Activated CD4-positive, CD25-positive, alpha-beta regulatory T cell treated with anti-CD3 and anti-CD28 coated beads, Interleukin-2, amount 50 U/mL, for 16 hours (primary cell): ENCODE results near the gene ZNF614.
A peak's percentile ranks its signal among the peaks of the same experiment; 100 is the strongest.
"Not testable (repeated sequence)": the region's sequence is repeated elsewhere in the genome, so short reads cannot be mapped to it uniquely, and the experiment has no call there.

ENCODE experiments used
- DNase-seq: peaks from one replicate; pipeline ENCODE4 v3.0.0-alpha.2; 2020; ENCODE audit warnings: low read depth, low spot score

ZNF614 gene

DNA sequence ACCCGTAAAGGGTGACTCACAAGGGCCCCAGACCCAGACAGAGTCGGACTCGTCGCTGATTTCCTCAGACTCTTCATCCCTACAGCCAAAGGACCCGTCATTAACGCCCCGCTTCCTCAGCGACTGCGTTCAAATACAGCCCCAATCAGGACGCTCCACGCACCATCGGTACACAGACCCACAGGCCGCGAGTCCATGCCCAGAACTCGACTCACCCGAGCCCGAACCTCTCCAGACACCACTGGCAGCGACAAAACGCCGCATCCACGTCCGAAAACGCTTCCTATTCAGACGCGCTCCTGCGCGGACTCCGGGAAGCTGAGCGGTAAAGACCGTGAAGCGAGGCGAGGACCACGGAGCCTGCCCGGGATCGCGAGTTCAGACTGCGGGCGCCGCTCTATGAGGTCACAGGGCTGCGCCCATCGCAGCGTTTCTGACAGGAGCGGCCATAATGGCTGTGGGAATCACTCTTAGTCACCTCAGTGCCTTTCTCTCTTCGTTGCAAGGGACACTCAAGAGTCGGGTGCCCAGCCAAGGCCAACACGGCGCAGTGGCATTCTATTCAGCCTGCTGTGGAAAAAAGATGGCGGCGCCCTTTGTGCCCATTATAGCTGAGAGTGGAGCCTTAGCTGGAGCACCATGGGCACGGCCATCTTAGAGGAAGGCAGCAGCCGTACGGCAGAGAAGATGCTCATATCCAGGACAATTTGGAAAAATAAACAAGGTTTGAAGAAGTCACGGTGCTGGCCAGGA is at the start of gene ZNF614:
Gene ZNF614, minus strand, starts transcription at position 353 of the 753 bp plus-strand sequence. CDS start 2,634 bp downstream, outside the sequence.
- peak; percentile 72 for DNase-seq

DNA sequence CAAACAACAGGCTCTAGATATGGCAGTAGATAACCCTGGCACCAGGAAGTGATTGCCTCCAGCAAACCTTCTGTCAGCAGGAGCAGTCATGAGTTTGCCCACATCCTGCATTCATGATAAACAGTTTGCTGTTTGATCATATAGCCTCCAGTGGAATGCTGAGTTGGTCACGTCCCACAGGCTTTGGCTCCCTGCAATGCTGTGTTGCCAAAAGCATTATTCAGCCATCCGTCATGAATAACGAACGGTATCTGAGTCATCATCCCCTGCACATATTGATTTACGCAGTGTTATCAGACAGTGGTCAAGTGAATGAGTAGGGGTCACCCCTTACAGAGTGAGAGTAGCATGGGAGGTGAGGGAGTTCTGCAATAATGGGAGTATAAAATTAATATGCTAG is 42.3 kb upstream of the ZNF614 start:
- no peak for DNase-seq

DNA sequence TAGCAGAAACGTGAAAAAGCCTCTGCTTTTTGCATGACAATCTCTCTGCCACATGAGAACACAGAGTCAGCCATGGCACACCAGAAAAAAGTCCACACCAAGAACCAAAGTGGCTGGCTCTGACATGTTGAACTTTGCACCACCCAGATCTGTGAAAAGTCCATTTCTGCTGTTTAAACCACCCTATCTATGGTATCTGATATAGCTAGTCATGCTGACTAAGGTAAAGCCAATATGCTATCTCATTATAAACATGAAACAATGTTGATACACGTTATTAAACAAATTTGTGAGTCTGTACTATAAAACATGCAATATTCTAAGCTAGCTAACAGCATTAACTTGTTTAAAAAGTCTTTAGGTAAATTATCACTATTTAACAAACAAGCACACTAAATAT is 41.5 kb upstream of the ZNF614 start:
- DNase-seq = no peak

DNA sequence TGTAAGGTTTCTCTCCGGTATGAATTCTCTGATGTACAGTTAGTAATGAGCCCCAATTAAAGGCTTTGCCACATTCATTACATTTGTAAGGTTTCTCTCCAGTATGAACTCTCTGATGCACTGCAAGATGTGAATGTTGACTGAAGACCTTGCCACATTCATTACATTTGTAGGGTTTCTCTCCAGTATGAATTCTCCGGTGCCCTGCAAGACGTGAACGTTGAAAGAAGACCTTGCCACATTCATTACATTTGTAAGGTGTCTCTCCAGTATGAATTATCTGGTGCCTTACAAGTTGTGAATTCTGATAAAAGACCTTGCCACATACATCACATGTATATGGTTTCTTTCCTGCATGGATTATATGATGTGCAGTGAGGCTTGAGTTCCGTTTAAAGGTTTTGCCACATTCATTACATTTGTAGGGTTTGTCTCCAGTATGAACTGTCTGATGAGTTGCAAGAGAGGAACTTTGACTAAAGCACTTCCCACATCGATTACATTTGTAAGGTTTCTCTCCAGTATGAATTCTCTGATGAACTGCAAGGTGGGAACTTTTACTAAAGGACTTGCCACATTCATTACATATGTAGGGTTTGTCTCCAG is 38.2 kb upstream of the ZNF614 start:
- no peak for DNase-seq

DNA sequence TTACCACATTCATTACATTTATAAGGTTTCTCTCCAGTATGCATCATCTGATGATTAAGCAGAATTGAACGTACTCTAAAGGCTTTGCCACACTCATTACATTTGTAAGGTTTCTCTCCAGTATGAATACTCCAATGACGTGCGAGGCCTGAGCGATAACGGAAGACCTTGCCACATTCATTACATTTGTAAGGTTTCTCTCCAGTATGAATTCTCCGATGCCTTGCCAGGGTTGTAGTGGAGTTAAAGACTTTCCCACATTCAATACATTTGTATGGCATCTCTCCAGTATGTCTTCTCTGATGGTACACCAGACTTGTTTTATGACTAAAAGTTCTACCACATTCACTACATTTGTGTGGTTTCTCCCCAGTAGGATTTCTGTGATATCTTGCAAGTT is 37.2 kb upstream of the ZNF614 start:
- no peak for DNase-seq

DNA sequence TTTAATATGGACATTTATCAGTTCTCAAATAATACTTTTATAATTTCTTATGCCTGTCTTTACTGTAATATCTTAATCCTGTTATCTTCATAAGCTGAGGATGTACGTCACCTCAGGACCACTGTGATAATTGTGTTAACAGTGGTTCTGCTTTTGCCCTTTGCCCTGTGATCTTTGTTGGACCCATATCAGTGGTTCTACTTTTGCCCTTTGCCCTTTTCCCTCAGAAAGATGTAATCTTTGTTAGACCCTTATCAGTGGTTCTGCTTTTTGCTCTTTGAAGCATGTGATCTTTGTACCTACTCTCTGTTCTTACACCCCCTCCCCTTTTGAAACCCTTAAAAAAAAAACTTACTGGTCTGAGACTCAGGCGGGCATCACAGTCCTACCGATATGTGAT is 28.3 kb upstream of the ZNF614 start:
- DNase-seq = not testable (repeated sequence)

DNA sequence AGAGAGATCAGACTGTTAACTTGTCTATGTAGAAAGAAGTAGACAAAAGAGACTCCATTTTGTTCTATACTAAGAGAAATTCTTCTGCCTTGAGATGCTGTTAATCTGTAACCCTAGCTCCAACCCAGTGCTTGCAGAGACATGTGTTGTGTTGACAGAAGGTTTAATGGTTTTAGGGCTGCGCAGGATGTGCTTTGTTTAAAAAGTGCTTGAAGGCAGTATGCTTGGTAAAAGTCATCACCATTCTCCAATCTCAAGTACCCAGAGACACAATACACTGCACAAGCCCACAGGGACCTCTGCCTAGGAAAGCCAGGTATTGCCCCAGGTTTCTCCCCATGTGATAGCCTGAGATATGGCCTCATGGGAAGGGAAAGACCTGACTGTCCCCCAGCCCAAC is 23.6 kb upstream of the ZNF614 start:
- not testable (repeated sequence) for DNase-seq

DNA sequence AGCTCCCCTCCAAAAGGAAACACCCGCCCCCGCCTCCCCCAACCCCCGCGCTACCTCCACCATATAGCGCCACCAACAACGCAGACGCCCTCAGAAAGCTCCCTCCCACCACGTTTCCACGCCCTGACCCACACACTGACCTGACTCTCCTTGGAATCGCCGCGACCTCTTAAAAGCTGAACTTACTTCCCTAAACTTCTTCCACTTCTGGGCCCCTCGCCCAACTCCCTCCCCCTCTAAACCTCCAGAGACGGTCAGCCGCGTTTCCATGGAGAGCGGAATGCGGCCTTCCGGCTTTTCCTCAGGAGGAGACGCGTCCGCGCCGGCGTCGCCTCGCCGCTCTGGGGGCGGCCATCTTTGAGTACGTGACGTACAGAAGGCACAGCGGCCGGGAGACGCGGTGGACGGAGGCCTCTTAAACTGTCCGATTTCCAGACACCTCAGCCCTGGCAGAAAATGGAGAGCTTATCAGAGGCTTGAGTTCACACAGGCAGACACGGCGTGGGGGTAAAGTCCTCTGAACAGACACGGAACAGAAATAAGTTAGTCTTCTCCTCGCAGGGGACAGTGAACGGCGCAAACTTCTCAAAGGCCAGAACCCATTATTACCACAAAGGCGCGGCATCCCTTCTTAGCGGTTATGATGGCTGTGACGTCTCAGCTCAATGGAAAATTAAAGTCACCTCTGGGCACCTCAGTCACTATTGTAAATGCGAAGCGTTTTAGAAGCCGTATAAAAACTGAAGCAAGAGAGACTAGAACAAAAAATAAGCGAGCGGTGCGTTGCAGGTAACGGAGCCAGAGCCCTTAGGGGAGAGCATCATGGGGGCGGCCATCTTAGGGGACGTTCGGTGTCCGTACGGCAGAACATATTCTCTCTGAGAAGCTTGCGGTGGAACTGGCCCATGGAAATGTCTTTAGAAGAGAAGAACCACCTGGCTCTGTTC is 20.6 kb upstream of the ZNF614 start, which contains the start of gene ZNF432:
Gene ZNF432, minus strand, starts transcription at position 284 of the 947 bp plus-strand sequence. CDS start 1,970 bp downstream, outside the sequence.
- DNase-seq = peak; percentile 55

DNA sequence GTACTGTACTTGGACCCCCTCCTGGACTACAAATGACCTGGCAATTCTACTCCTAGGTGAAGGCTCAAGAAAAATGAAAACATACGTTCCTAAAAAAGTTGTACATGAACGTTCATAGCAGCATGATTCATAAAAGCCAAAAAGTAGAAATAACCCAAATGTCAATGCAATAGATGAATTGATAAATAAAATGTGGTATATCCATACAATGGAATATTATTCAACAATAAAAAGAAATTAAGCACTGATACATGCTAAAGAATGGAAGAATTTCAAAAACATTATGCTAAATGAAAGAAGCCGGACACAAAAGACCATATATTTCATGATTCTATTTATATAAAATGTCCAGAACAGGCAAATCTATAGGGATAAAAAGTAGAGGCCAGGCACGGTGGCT is 11.0 kb upstream of the ZNF614 start:
- DNase-seq = no peak

DNA sequence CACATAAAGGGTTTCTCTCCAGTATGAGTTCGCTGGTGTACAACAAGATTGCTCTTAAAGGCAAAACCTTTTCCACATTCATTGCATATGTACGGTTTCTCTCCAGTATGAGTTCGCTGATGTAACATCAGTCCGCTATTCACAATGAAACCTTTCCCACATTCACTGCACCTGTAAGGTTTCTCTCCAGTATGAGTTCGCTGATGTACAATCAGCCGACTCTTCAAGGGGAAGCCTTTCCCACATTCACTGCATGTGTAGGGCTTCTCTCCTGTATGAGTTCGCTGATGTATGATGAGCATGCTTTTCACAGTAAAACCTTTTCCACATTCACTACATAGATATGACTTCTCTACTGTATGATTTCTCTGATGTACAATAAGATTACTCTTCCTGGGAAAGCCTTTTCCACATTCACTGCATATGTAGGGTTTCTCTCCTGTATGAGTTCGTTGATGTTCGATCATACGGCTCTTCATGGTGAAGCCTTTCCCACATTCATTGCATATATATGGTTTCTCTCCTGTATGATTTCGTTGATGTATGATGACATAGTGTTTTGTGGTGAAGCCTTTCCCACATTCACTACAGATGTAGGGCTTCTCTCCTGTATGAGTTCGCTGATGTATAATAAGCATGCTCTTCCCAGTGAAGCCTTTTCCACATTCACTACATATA is 6.0 kb upstream of the ZNF614 start:
- no peak for DNase-seq

DNA sequence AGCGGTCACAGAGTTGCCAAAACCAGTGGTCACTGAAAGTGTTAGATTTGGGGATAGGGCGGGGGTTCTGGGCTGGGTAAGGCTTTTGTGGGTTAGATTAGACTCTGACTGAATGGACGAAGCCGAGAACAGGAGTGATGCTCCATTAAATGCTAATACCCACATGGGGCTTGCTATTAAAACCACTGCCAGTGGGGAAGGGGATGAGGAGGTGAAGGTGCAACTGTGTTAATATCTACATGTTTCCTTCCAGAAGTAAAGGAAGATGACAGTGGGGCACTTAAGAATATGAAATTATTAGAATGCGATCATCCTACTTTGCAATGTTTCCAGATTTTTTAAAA is 573 bp upstream of the ZNF614 start:
- no peak for DNase-seq

DNA sequence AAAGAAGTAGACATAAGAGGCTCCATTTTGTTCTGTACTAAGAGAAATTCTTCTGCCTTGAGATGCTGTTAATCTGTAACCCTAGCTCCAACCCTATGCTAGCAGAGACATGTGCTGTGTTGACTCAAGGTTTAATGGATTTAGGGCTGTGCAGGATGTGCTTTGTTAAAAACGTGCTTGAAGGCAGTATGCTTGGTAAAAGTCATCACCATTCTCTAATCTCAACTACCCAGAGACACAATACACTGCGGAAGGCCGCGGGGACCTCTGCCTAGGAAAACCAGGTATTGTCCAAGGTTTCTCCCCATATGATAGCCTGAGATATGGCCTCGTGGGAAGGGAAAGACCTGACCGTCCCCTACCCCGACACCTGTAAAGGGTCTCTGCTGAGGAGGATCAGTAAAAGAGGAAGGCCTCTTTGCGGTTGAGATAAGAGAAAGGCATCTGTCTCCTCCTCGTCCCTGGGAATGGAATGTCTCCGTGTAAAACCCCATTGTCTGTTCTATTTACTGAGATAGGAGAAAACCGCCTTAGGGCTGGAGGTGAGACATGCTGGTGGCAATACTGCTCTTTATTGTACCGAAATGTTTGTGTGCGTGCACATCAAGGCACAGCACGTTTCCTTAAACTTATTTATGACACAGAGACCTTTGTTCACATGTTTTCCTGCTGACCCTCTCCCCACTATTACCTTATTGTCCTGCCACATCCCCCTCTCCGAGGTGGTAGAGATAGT is 1.8 kb downstream of the ZNF614 start:
- DNase-seq = not testable (repeated sequence)

DNA sequence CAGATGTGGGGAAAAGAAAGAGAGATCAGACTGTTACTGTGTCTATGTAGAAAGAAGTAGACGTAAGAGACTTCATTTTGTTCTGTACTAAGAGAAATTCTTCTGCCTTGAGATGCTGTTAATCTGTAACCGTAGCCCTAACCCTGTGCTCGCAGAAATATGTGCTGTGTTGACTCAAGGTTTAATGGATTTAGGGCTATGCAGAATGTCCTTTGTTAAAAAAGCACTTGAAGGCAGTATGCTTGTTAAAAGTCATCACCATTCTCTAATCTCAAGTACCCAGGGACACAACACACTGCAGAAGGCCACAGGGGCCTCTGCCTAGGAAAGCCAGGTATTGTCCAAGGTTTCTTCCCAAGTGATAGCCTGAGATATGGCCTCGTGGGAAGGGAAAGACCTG is 3.7 kb downstream of the ZNF614 start:
- DNase-seq = not testable (repeated sequence)

DNA sequence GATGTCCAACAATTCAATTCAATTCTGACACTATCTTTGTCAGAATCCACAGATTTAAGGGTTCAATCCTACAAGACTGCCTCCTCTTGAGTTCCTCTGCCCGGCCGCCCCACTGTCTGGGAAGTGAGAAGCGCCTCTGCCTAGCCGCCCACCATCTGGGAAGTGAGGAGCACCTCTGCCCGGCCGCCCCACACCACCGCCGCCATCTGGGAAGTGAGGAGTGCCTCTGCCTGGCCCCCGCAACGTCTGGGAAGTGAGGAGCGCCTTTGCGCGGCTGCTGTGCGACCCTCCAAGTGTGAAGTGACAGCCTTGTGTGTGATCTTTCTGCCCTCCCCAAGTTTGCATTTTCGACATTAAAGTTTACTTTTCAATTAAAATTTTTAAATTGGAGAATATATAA is 6.0 kb downstream of the ZNF614 start:
- no peak for DNase-seq

DNA sequence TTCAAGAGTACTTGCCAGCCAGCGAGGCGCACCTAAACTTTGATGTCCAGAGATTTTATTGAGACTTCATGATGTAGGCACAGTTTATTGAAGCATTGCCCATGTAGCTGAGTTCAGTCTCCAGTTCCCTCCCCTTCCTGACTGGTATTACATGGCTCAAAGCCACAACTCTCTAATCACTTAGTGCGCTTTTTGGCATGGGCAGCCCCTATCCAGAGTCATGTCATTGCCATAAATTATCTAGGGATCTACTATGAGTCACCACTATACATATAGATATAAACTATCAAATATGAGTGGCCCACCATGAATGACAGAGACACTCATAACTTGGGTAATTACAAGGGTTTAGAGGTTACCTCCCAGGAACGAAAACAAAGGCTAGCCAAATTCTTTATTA is 7.7 kb downstream of the ZNF614 start:
- no peak for DNase-seq

DNA sequence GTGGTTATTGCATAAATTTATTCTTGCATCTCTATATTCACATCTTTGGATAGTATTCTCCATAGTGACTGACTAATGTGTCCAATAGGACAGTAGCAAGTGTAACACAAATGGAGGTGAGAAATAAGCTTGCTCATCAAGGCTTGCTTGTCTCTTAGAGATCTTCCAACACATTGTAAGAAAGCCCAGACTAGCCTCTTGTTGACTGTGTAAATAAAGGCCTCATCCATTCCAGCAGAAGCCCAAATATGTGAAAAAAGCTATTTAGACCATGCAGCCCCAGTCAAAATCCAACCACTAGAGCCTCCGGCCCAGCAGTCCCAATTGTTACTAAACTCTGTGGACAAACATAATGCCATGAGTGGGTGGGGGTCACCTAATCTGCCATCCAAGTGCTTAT is 17.5 kb downstream of the ZNF614 start:
- no peak for DNase-seq

DNA sequence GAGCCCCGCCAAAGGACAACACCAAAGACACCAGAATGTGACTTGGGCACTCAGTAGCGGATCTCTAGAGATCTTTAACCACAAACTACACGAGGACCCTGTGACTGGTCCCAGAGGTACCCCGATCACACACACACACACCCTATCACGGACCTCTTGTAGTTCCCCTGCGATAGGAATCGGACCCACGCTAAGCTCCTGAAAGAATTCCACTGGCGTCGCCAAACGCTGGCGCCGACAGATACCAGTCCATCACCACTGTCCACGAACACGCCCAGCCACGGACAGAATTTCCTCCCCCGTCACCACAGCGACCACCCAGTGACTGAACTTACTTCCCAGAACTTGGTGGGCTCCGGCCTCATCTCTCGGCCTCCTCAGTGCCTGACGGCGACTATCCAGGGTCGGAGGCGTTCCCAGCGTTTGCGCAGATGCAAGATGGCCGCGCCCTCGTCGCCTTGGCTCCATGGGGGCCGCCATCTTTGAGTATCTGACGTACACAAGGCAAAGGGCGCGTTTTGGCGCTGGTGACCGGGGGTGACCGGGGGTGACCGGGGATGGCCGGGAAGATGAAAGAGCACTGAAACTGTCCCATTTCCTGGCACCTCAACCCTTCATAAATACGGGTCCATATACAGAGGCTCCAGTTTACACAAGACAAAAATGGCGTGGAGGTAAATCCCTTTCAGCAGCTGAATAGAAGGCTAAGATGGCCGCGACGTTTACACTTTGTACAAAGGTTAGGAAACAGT is 20.2 kb downstream of the ZNF614 start, which contains the start of gene ZNF615:
Gene ZNF615, minus strand, starts transcription at position 406 of the 752 bp plus-strand sequence. CDS start 4,500 bp downstream, outside the sequence.
- DNase-seq = peak; percentile 81

DNA sequence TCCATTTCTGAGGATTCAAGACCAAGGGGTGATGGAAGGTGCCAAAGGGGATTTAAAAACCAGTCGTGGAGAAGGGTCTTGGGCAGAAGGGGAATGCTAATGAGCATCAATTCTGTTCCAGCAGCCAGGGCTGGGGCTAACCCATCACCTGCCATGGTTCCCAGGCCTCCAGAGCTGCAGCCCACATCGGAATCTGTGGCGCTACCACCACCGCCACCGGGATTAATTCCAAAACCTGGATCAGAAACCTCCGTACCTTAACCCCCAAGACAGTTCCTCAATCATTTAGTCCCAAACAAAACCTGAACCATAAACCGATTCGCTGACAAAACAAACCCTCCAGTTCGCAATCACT is 20.8 kb downstream of the ZNF614 start:
- no peak for DNase-seq

DNA sequence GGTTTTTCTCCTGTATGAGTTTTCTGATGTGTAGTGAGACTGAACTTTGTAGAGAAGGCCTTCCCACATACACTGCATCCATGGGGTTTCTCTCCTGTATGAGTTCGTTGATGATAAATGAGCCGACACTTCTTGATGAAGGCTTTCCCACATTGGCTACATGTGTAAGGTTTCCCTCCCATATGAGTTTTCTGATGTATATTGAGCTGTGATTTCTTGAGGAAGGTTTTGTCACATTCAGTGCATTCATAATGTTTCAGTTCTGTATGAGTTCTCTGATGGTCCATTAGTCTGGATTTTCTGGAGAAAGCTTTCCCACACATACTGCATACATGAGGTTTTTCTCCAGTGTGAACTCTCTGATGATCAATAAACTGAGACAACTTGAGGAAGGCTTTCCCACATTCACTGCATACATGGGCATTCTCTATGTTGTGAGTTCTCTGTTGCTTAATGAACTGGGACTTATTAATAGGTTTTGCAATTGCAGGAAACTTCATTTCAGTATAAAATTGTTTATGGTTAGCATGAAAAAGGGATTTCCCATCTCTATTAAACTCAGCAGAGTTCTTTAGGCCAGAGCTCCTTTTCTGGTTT is 34.0 kb downstream of the ZNF614 start:
- DNase-seq = no peak

DNA sequence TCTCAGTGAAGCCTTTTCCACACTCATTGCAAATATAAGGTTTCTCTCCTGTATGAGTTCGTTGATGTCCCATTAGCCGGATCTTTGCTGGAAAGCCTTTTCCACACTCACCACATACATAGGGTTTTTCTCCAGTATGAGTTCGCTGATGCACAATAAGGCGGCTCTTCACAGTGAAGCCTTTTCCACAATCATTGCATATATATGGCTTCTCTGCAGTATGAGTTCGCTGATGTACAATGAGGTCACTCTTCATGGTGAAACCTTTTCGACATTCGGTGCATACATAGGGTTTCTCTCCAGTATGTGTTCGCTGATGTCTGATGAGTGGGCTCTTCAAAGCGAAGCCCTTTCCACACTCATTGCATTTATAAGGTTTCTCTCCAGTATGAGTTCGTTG is 34.8 kb downstream of the ZNF614 start:
- DNase-seq = no peak
